OCI-LY7 (cell line): ENCODE measurements around the gene WTIP. TPM values are rescaled to one million over a fixed set of nuclear protein-coding genes. Genes with fewer than 3 reads are reported as not detected.

Experiments
- Bru-seq: library from RNA; stranded (reverse); fragments of 400-500 nt; gene quantifications from one replicate; lab custom pipeline; 2021; lab: Mats Ljungman, UMichigan
- BruChase-seq, 2 experiments: library from RNA; stranded (reverse); fragments of 400-500 nt; gene quantifications; one replicate each; lab custom pipeline; 2021; lab: Mats Ljungman, UMichigan
- BruUV-seq: library from RNA; stranded (reverse); fragments of 400-500 nt; replicated peaks from 2 replicates; lab custom pipeline; 2021; lab: Mats Ljungman, UMichigan
- CTCF ChIA-PET: fragments of 300-600 bp; sonication (Branson Sonifier 250); formaldehyde crosslinking; loops from one replicate; lab custom pipeline; 2022; ENCODE audit warnings: antibody characterized with exemption; ENCODE audit not compliant: unreplicated experiment; lab: Charles Lee
- POLR2A ChIA-PET: fragments of 300-600 bp; sonication (Branson Sonifier 250); formaldehyde crosslinking; loops from one replicate; lab custom pipeline; 2022; ENCODE audit warnings: antibody characterized with exemption; lab: Charles Lee
- DNase-seq: peaks from one replicate; pipeline ENCODE4 v3.0.0-alpha.2; 2015; ENCODE audit warnings: low spot score
- H2AFZ ChIP-seq: fragments of 200-600 bp; sonication (generic), shearing (Covaris generic); 2 replicates; pipeline ENCODE4 v1.6.1; 2014; ENCODE audit warnings: mild to moderate bottlenecking, antibody characterized with exemption, low read length, moderate library complexity
- H3K27ac ChIP-seq: fragments of 200-600 bp; sonication (generic); 2 replicates; pipeline ENCODE4 v1.5.1; 2014; ENCODE audit warnings: mixed run types, low read depth, mild to moderate bottlenecking, moderate library complexity, low read length, inconsistent platforms; ENCODE audit not compliant: poor library complexity, severe bottlenecking
- H3K36me3 ChIP-seq: fragments of 200-600 bp; sonication (generic); 2 replicates; pipeline ENCODE4 v1.6.1; 2014; ENCODE audit warnings: mild to moderate bottlenecking, antibody characterized with exemption, low read length, moderate library complexity, mixed read lengths; ENCODE audit not compliant: insufficient read depth
- H3K4me1 ChIP-seq: fragments of 200-600 bp; sonication (generic); 2 replicates; pipeline ENCODE4 v1.5.1; 2014; ENCODE audit warnings: mild to moderate bottlenecking, low read length; ENCODE audit not compliant: insufficient read depth, poor library complexity, severe bottlenecking
- H3K4me2 ChIP-seq: fragments of 200-600 bp; sonication (generic); 2 replicates; pipeline ENCODE4 v1.6.1; 2014; ENCODE audit warnings: mild to moderate bottlenecking, low read length
- H3K4me3 ChIP-seq: fragments of 200-600 bp; sonication (generic); 2 replicates; pipeline ENCODE4 v1.5.1; 2014; ENCODE audit warnings: mild to moderate bottlenecking, low read depth, low read length; ENCODE audit not compliant: poor library complexity, severe bottlenecking
- H3K79me2 ChIP-seq: fragments of 200-600 bp; sonication (generic); 2 replicates; pipeline ENCODE4 v1.6.1; 2016; ENCODE audit warnings: low read depth, mild to moderate bottlenecking, low read length, moderate library complexity, mixed read lengths; ENCODE audit not compliant: insufficient read depth
- H3K9me2 ChIP-seq: fragments of 200-600 bp; sonication (generic); 2 replicates; pipeline ENCODE4 v1.6.1; 2016; ENCODE audit warnings: mild to moderate bottlenecking, low read length, mixed read lengths; ENCODE audit not compliant: insufficient read depth
- H3K9me3 ChIP-seq: fragments of 200-600 bp; sonication (generic); 2 replicates; pipeline ENCODE4 v1.6.1; 2014; ENCODE audit warnings: mild to moderate bottlenecking, mixed run types, low read length, mixed read lengths
- H4K20me1 ChIP-seq: fragments of 200-600 bp; sonication (generic); 2 replicates; pipeline ENCODE4 v1.6.1; 2014; ENCODE audit warnings: mild to moderate bottlenecking, antibody characterized with exemption, low read length, moderate library complexity, mixed read lengths; ENCODE audit not compliant: insufficient read depth
- EZH2phosphoT487 ChIP-seq: fragments of 200-600 bp; sonication (generic); IDR thresholded peaks from 2 replicates; pipeline ENCODE4 v1.6.1; 2018; ENCODE audit warnings: low read depth, borderline replicate concordance, mild to moderate bottlenecking, mixed run types, antibody characterized with exemption, low read length, moderate library complexity, mixed read lengths
- intact Hi-C: fragments of 100-400 bp; cut with micrococcal nuclease; formaldehyde crosslinking; loops from one replicate; pipeline ENCODE4 v1.10.0; 2022; ENCODE audit not compliant: unreplicated experiment
- long read RNA-seq: library from polyadenylated mRNA; stranded (forward); transcript quantifications from one replicate; pipeline ENCODE4 v2.0.0, GENCODE V29; 2022
- total RNA-seq, 2 experiments: library from RNA; depleted of rRNA in 1 of 2; stranded (reverse); fragments of >200 nt in 1 of 2; shearing (Covaris generic) in 1 of 2; gene quantifications; 2 replicates each; pipeline ENCODE4 v1.2.3, GENCODE V29; 2014 to 2022
- TF ChIP-seq, protein P1 (sequence below): fragments of 200-600 bp; sonication (generic); conservative IDR thresholded peaks from 2 replicates; pipeline ENCODE4 v1.5.1; 2014; ENCODE audit warnings: mild to moderate bottlenecking, antibody characterized with exemption, low read length, moderate library complexity, mixed read lengths

The WTIP gene
- total RNA-seq (2014; rRNA removed; shearing (Covaris generic)) (0.67 and 1.4 TPM in 2 replicates), total RNA-seq (2022) (1.5 TPM in 2 replicates), Bru-seq, nascent RNA (percentile 29 among the genes with signal in this experiment), BruChase-seq, experiment 1, labeled RNA remaining after a 6-hour chase (percentile 40 among the genes with signal in this experiment), BruChase-seq, experiment 2, labeled RNA remaining after a 2-hour chase (percentile 43 among the genes with signal in this experiment)
- long read RNA-seq: 0 reads

DNA sequence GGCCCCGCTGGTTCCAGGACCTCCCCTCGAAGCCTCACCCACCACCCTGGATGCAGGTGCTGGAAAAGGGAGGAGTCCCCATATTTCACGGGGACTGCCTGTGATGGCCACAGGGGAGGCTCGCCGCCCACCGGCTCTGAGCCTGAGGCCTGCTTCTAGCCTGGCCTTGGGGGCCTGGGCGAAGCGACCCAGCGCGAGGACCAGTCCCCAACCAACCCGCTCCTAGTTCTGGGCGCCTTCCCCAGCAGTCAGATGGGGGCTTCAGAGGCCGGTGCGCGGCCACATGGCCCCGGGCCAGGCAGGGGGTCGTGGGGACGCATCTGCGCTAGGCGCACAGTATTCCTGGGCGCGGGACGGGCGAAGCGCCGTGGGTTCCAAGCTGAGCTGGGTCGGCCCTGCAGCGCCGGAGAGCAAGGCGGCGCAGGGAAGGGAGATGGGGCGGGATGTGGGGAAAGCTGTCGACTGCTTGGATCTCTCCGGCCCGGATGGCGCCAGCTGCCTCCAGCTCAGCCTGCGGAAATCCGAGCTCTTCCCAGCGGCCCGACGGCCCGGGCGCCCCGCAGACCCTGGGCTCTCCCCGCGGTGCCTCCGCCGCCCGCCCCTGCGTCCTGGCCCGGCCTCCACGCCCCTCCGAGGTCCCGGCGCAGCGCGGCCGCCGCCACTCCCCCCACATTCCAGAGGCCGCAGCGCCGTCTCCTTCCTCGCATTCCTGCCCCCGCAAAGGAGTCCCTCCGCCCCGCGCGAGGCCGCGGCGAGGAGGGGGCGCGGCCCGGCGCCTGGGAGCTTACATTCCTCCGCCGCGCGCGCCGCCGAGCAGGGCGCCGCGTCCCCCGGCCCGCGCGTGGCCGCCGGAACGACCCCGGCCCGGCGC is at the start of gene WTIP:
Gene WTIP, plus strand, starts transcription at position 788 of the 871 bp plus-strand sequence. CDS start 217 bp downstream, outside the sequence.
- ChIA-PET CTCF (no interaction called here), POLR2A (no interaction called here)
- TF ChIP-seq, protein P1, sequence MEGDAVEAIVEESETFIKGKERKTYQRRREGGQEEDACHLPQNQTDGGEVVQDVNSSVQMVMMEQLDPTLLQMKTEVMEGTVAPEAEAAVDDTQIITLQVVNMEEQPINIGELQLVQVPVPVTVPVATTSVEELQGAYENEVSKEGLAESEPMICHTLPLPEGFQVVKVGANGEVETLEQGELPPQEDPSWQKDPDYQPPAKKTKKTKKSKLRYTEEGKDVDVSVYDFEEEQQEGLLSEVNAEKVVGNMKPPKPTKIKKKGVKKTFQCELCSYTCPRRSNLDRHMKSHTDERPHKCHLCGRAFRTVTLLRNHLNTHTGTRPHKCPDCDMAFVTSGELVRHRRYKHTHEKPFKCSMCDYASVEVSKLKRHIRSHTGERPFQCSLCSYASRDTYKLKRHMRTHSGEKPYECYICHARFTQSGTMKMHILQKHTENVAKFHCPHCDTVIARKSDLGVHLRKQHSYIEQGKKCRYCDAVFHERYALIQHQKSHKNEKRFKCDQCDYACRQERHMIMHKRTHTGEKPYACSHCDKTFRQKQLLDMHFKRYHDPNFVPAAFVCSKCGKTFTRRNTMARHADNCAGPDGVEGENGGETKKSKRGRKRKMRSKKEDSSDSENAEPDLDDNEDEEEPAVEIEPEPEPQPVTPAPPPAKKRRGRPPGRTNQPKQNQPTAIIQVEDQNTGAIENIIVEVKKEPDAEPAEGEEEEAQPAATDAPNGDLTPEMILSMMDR: no peak
- no peak for TF ChIP-seq EZH2phosphoT487
- no peak within 1 kb of the TSS for H3K4me2 ChIP-seq
- DNase-seq: no peak
- H3K4me3 ChIP-seq: no peak within 1 kb of the TSS
- no peaks in the 10 kb centered on the region for H3K9me2 ChIP-seq
- no TSS peak for BruUV-seq
- intact Hi-C loops: no loop called here
- H2AFZ ChIP-seq: no peak within 1 kb of the TSS
- H3K4me1 ChIP-seq: no peaks in the 10 kb centered on the region
- no peak within 1 kb of the TSS for H3K27ac ChIP-seq
- H3K79me2 ChIP-seq: no peaks in the 10 kb centered on the region
- H3K9me3 ChIP-seq: no peaks in the 10 kb centered on the region
- H4K20me1 ChIP-seq: 0 out of 2 replicates have a peak, but pooled peaks cover 4% of the 10 kb centered on the region
- H3K36me3 ChIP-seq: no peaks in the 10 kb centered on the region

DNA sequence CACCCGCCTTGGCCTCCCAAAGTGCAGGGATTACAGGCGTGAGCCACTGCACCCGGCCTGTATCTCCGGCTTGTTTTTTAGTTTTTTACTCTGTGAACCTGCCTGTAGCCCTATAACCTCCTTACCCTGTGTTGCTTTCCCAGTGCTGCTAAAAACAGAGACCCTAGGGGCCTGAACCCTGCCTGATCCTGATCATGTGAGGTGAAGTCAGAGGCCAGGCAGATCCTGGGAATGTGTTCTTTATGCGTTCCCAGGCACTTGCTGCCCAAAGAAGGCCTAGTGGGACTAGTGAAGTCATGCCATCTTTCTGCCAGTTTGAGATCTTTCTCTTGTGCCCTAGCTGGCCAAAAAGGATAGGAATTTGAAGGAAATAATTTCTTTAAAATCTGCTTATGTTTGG is 48.8 kb upstream of the WTIP start:
- no TSS peak for BruUV-seq

DNA sequence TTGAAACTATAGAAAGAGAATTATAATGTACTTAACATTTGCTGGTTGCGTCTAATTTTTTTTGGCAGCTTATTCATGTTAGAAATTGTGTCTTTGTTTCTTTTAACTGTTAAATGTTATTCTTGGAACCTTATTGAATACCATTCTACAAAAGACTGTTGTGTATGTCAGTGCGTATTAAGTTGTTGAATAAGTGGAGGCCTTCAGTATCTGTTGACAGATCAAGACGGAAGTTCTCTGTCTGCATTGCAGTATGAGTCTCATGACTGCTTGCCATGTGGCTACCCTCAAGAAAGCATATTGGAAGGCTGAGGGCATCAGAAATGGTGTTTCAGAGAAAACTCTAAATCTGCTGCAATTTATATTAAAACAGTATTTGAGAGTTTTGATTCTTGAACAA is 44.8 kb upstream of the WTIP start:
- DNase-seq: no peak
- Histone ChIP-seq H2AFZ (no peak overlapping the region), H3K9me3 (no peaks in the 10 kb centered on the region), H3K9me2 (no peaks in the 10 kb centered on the region), H3K27ac (no peak overlapping the region), H3K36me3 (peaks cover 99% of the 10 kb centered on the region), H4K20me1 (peaks cover 27% of the 10 kb centered on the region), H3K4me2 (no peak overlapping the region), H3K4me1 (peaks cover under 1% of the 10 kb centered on the region), H3K79me2 (peaks cover 86% of the 10 kb centered on the region), H3K4me3 (no peak overlapping the region)
- CTCF ChIA-PET: no interaction called here
- TF ChIP-seq EZH2phosphoT487: no peak
- TF ChIP-seq, protein P1: no peak
- POLR2A ChIA-PET: interaction anchor here (1.5 kb wide), 1 partner anchor 12 kb away, joined by 4 read pairs; no protein-coding TSS in a partner anchor
- no TSS peak for BruUV-seq
- intact Hi-C loops: loop anchor here (10.0 kb wide), 1 partner anchor 1308 kb away; the partner anchor contains the start of genes IGFLR1, LIN37, PSENEN and U2AF1L4

More for the DNA sequence above, 48.8 kb upstream of the WTIP start:
- H3K4me3 ChIP-seq: no peak overlapping the region
- H3K36me3 ChIP-seq: peaks cover 89% of the 10 kb centered on the region
- ChIA-PET CTCF (no interaction called here), POLR2A (interaction anchor here (1.0 kb wide), 1 partner anchor 22 kb away, joined by 3 read pairs; no protein-coding TSS in a partner anchor)
- TF ChIP-seq EZH2phosphoT487: no peak
- intact Hi-C loops: loop anchor here (10.0 kb wide), 1 partner anchor 1312 kb away; the partner anchor contains the start of genes IGFLR1, LIN37, PSENEN and U2AF1L4
- H3K4me2 ChIP-seq: no peak overlapping the region
- H3K4me1 ChIP-seq: peaks cover 24% of the 10 kb centered on the region
- peaks cover 92% of the 10 kb centered on the region for H3K79me2 ChIP-seq
- DNase-seq: no peak
- no peak overlapping the region for H3K27ac ChIP-seq
- H3K9me3 ChIP-seq: no peaks in the 10 kb centered on the region
- no peak overlapping the region for H2AFZ ChIP-seq
- H3K9me2 ChIP-seq: no peaks in the 10 kb centered on the region
- peaks cover 38% of the 10 kb centered on the region for H4K20me1 ChIP-seq
